HepG2 (cell line): ENCODE measurements around the gene MTHFD1. TPM values are rescaled to one million over a fixed set of nuclear protein-coding genes. Genes with fewer than 3 reads are reported as not detected.
A peak's percentile ranks its signal among the peaks of the same experiment; 100 is the strongest.

ENCODE experiments used
- AKNA ChIP-seq: sonication (generic); formaldehyde crosslinking; IDR thresholded peaks from 2 replicates; pipeline ENCODE4 v1.4.0; 2020; ENCODE audit warnings: missing genetic modification reagents, borderline replicate concordance
- BRCA1 ChIP-seq: sonication (generic); formaldehyde crosslinking; IDR thresholded peaks from 2 replicates; pipeline ENCODE4 v1.4.0; 2020; ENCODE audit warnings: missing genetic modification reagents
- DR1 ChIP-seq: sonication (generic); formaldehyde crosslinking; IDR thresholded peaks from 2 replicates; pipeline ENCODE4 v1.8.0; 2021; ENCODE audit warnings: mild to moderate bottlenecking, missing genetic modification reagents, inconsistent platforms
- FOXM1 ChIP-seq: sonication (generic); formaldehyde crosslinking; IDR thresholded peaks from 2 replicates; pipeline ENCODE4 v1.5.0; 2020; ENCODE audit warnings: missing genetic modification reagents
- NFYB ChIP-seq: sonication (generic); formaldehyde crosslinking; IDR thresholded peaks from 2 replicates; pipeline ENCODE4 v1.4.0; 2020; ENCODE audit warnings: missing genetic modification reagents
- PAWR ChIP-seq: sonication (generic); formaldehyde crosslinking; IDR thresholded peaks from 2 replicates; pipeline ENCODE4 v1.4.0; 2020; ENCODE audit warnings: missing genetic modification reagents, mild to moderate bottlenecking, borderline replicate concordance
- PBX3 ChIP-seq: sonication (generic); formaldehyde crosslinking; IDR thresholded peaks from 2 replicates; pipeline ENCODE4 v1.8.1; 2023; ENCODE audit warnings: missing genetic modification reagents, inconsistent platforms, borderline replicate concordance
- ZBTB49 ChIP-seq: sonication (generic); formaldehyde crosslinking; IDR thresholded peaks from 2 replicates; pipeline ENCODE4 v1.4.0; 2020; ENCODE audit warnings: missing genetic modification reagents, borderline replicate concordance
- ZNF253 ChIP-seq: sonication (generic); formaldehyde crosslinking; IDR thresholded peaks from 2 replicates; pipeline ENCODE4 v1.8.0; 2022; ENCODE audit warnings: mild to moderate bottlenecking, missing genetic modification reagents, borderline replicate concordance
- ZNF576 ChIP-seq: sonication (generic); formaldehyde crosslinking; IDR thresholded peaks from 2 replicates; pipeline ENCODE4 v1.4.0; 2020; ENCODE audit warnings: mild to moderate bottlenecking, missing genetic modification reagents
- polyA plus RNA-seq, 8 experiments: library from polyadenylated mRNA; depleted of rRNA in 3 of 8; stranded (reverse) in 7 of 8; unstranded in 1 of 8; fragments of >200 nt; fragmentation: Illumina TruSeq in 4 of 8; extraction: Trizol in 4 of 8; gene quantifications; 2 replicates each; pipeline versions ENCODE4 v1.2.1 to v1.2.3, GENCODE V29; 2011 to 2016; ENCODE audit warnings: low read depth in 4 of 8, missing spikeins in 1 of 8, mixed read lengths in 1 of 8; ENCODE audit not compliant: insufficient read depth in 1 of 8
- total RNA-seq, 5 experiments: library from RNA; depleted of rRNA; stranded (reverse); fragments of >200 nt; fragmentation: Illumina TruSeq; extraction: Trizol; gene quantifications; 2 replicates each; pipeline ENCODE4 v1.2.3, GENCODE V29; 2016; ENCODE audit warnings: low read depth in 1 of 5

MTHFD1 gene
- total and polyA plus RNA-seq, 2 of the 13 experiments (the other 11 are each of a cell fraction or from before 2014, with no cell fraction given): 31.0 to 106 TPM

GRCh38 chr14:64387782-64388532 lies at the start of gene MTHFD1 (continued):
- TF ChIP-seq ZNF576 (no peak), FOXM1 (no peak), PBX3 (CRISPR knock-in tag) (peak; percentile 84), ZNF253 (CRISPR knock-in tag) (peak; percentile 88), DR1 (CRISPR knock-in tag) (peak; percentile 74), PAWR (CRISPR knock-in tag) (peak; percentile 13; the same call in 1 of the 2 replicates), BRCA1 (CRISPR knock-in tag) (peak; percentile 23; the same call in 1 of the 2 replicates), NFYB (CRISPR knock-in tag) (peak; percentile 87), ZBTB49 (CRISPR knock-in tag) (no peak), AKNA (CRISPR knock-in tag) (0 out of 2 replicates have a peak, but pooled peaks have one; percentile 73)
